Activated CD8-positive, alpha-beta memory T cell treated with anti-CD3 and anti-CD28 coated beads, Interleukin-2, amount 50 U/mL, for 4 hours (primary cell): ENCODE results near the gene ATRIP.

Source experiments
- DNase-seq: peaks from one replicate; pipeline ENCODE4 v3.0.0-alpha.2; 2020

Gene ATRIP

GRCh38 chr3:48425281-48425812 is 21.2 kb upstream of the ATRIP start:
- DNase-seq = no peak

- no peak for DNase-seq
Measured at GRCh38 chr3:48426401-48426909, 20.1 kb upstream of the ATRIP start.

GRCh38 chr3:48426944-48427629 is 19.4 kb upstream of the ATRIP start:
- DNase-seq = no peak

GRCh38 chr3:48427630-48427962 is 18.9 kb upstream of the ATRIP start:
- DNase-seq = no peak

- DNase-seq = no peak
Measured at GRCh38 chr3:48428088-48428571, 18.4 kb upstream of the ATRIP start.

GRCh38 chr3:48428572-48429316 is 17.8 kb upstream of the ATRIP start:
- DNase-seq = no peak

- DNase-seq = peak; percentile 68
Measured at GRCh38 chr3:48429317-48429959, 17.1 kb upstream of the ATRIP start.

GRCh38 chr3:48429960-48430707 is 16.4 kb upstream of the ATRIP start, which contains the start of gene PLXNB1:
Gene PLXNB1 (minus strand): TSS chr3:48430086. CDS start chr3:48424611, 5,475 bp downstream.
- DNase-seq = no peak

GRCh38 chr3:48430708-48431101 is 15.8 kb upstream of the ATRIP start:
- no peak for DNase-seq

- DNase-seq = no peak
Measured at GRCh38 chr3:48431224-48432029, 15.1 kb upstream of the ATRIP start.

GRCh38 chr3:48432411-48433371 is 13.8 kb upstream of the ATRIP start:
- peak; percentile 7 for DNase-seq

- DNase-seq = peak; percentile 6
Measured at GRCh38 chr3:48433472-48434118, 12.9 kb upstream of the ATRIP start.

GRCh38 chr3:48434591-48435222 is 11.8 kb upstream of the ATRIP start:
- DNase-seq = no peak

GRCh38 chr3:48435223-48435595 is 11.3 kb upstream of the ATRIP start:
- no peak for DNase-seq

- peak; percentile 84 for DNase-seq
Measured at GRCh38 chr3:48435774-48436476, 10.6 kb upstream of the ATRIP start.

- no peak for DNase-seq
Measured at GRCh38 chr3:48436477-48436787, 10.1 kb upstream of the ATRIP start.

- DNase-seq = peak; percentile 5
Measured at GRCh38 chr3:48436855-48437254, 9.7 kb upstream of the ATRIP start.

- no peak for DNase-seq
Measured at GRCh38 chr3:48437812-48438211, 8.7 kb upstream of the ATRIP start.
